ENCODE results near the gene TNFRSF1A.

TNFRSF1A gene

DNA sequence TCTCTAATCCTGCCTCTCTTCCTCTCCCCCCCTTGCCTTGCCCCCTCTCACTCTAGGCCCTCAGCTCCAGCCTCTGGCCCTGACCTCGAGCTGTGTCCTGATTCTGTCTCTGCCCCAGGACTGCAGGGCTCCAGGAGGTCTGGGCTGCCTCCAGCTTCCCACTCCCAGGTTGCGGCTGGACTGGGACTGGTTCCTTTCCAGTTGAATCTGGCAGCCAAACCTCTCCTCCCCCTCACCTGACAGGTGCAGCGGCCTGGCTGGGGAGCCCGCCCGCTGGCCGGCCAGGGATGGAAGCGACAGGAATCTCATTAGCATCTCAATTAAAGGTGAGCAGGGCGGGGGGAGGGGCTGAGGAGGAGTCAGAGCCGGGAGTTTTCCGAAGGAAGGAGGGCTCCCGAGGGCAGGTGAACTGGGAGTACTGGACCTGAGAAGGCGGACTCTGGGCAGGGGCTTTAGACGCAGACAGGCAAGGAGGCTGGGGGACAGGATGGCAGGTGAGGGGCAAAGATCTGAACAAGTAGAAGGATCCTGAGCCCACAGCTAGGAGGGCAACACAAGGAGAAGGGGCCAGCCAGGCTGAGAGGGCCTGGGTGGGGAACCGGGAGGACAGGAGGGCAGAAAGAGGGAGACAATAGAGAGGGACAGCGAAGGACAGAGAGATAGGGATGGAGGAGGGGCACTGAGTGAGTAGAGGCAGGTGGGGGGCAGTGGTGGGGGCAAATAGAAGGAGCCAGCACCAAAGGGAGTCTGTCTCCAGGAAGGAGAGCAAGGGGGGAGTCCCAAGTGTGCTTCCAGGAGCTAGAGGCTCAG, 33.6 kb upstream of the TNFRSF1A start, which contains the start of gene SCNN1A:
SCNN1A (minus strand) TSS at position 295 of the 810 bp plus-strand sequence. CDS start 780 bp downstream, outside the sequence.
- no peak within 1 kb of the TSS for H3K9ac ChIP-seq (ENCODE audit: low read depth, low read length)
- no peak within 1 kb of the TSS for H3K27ac ChIP-seq (ENCODE audit: low read length)
- no peak within 1 kb of the TSS for H2AFZ ChIP-seq (ENCODE audit: low read depth, low read length)

DNA sequence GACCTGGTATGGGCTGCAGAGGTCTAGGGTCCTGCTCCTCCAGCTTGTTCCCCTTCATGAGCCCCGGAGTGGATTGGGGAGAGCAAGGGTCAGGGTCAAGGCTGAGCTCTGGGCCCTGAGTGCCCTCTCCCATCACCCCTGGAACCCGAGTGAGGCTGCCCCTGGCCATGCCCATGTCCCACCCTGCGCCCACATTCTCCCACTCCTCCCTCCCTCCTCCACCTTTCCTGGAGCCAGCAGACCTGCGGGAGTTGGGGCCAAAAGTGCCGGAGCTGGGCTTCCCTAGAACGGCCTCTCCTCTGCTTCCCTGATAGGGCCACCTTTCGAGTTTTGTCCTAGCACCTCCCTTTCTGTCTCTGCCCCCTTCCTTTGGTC, 32.9 kb upstream of the TNFRSF1A start:
- DNase-seq (no peak), ATAC-seq (ENCODE audit: insufficient read depth, low read depth) (no peak)
- no peak overlapping the region for H3K4me2 ChIP-seq (ENCODE audit: insufficient read depth, low read length)
- H3K9ac ChIP-seq (ENCODE audit: low read depth, low read length), result no peak overlapping the region
- H2AFZ ChIP-seq (ENCODE audit: low read depth, low read length), result no peak overlapping the region
- H3K27ac ChIP-seq (ENCODE audit: low read length), result no peak overlapping the region
- no peak overlapping the region for H3K4me3 ChIP-seq (ENCODE audit: low read depth in 1 of 2, low read length in 2 of 2)
- H3K36me3 ChIP-seq (ENCODE audit: insufficient read depth, low read length), result no peaks in the 10 kb centered on the region
- H3K9me3 ChIP-seq (ENCODE audit: insufficient read depth, low read length, severe bottlenecking), result no peaks in the 10 kb centered on the region
- no peaks in the 10 kb centered on the region for H4K20me1 ChIP-seq (ENCODE audit: insufficient read depth, low read length)
- no peaks in the 10 kb centered on the region for H3K27me3 ChIP-seq (ENCODE audit: insufficient read depth, low read length, poor library complexity)
- no peaks in the 10 kb centered on the region for H3K79me2 ChIP-seq (ENCODE audit: insufficient read depth, low read length)
- H3K4me1 ChIP-seq (ENCODE audit: insufficient read depth, low read length), result peaks cover 9% of the 10 kb centered on the region
- TF ChIP-seq EZH2 (IDR thresholded peaks at IDR 0.05; ENCODE audit: borderline replicate concordance, low read depth, low read length, severe bottlenecking), result no peak
- TF ChIP-seq CTCF (IDR thresholded peaks at IDR 0.05; ENCODE audit: borderline replicate concordance, extremely low read depth, low read length, poor library complexity, severe bottlenecking), result no peak

More for the DNA sequence above, 33.6 kb upstream of the TNFRSF1A start, which contains the start of gene SCNN1A:
- TF ChIP-seq CTCF (IDR thresholded peaks at IDR 0.05; ENCODE audit: borderline replicate concordance, extremely low read depth, low read length, poor library complexity, severe bottlenecking), result no peak
- TF ChIP-seq EZH2 (IDR thresholded peaks at IDR 0.05; ENCODE audit: borderline replicate concordance, low read depth, low read length, severe bottlenecking), result no peak
- no peak within 1 kb of the TSS for H3K4me3 ChIP-seq (ENCODE audit: low read depth in 1 of 2, low read length in 2 of 2)
- H3K36me3 ChIP-seq (ENCODE audit: insufficient read depth, low read length), result no peaks in the 10 kb centered on the region
- ATAC-seq (ENCODE audit: insufficient read depth, low read depth) (no peak), DNase-seq (no peak)
- H3K4me1 ChIP-seq (ENCODE audit: insufficient read depth, low read length), result peaks cover 9% of the 10 kb centered on the region
- H3K79me2 ChIP-seq (ENCODE audit: insufficient read depth, low read length), result no peaks in the 10 kb centered on the region
- H3K4me2 ChIP-seq (ENCODE audit: insufficient read depth, low read length), result no peak within 1 kb of the TSS
- H3K9me3 ChIP-seq (ENCODE audit: insufficient read depth, low read length, severe bottlenecking), result no peaks in the 10 kb centered on the region
- no peaks in the 10 kb centered on the region for H4K20me1 ChIP-seq (ENCODE audit: insufficient read depth, low read length)
- no peaks in the 10 kb centered on the region for H3K27me3 ChIP-seq (ENCODE audit: insufficient read depth, low read length, poor library complexity)

DNA sequence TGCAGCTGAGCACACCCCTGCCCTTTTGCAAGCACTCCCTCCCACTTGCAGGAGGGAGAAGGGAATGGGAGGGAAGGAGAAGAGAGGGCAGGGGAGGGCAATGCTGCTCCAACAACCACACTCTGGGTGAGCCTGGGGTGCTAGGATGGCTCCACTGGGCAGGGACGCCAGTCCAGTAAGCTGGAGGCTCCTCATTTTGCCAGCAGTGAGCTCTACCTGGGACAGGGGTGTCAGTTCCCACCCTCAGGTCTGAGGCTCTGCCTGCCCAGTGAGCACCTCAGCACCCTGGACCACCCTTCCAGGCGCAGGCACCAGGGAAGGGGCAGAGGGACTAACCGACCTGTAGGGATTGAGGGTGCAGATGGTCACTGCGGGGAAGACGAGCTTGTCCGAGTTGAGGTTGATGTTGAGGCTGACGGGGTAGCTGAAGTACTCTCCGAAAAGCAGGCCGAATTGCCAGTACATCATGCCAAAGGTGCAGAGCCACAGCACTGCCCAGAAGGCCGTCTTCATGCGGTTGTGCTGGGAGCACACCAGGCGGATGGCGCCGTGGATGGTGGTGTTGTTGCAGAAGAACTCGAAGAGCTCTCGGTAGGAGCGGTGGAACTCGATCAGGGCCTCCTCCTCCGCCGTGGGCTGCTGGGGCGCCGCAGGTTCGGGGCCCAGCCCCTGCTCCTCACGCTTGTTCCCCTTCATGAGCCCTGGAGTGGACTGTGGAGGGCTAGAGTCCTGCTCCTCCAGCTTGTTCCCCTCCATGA, 32.3 kb upstream of the TNFRSF1A start:
- H3K9me3 ChIP-seq (ENCODE audit: insufficient read depth, low read length, severe bottlenecking), result no peaks in the 10 kb centered on the region
- no peak overlapping the region for H3K4me2 ChIP-seq (ENCODE audit: insufficient read depth, low read length)
- peaks cover 9% of the 10 kb centered on the region for H3K4me1 ChIP-seq (ENCODE audit: insufficient read depth, low read length)
- no peaks in the 10 kb centered on the region for H3K79me2 ChIP-seq (ENCODE audit: insufficient read depth, low read length)
- TF ChIP-seq CTCF (IDR thresholded peaks at IDR 0.05; ENCODE audit: borderline replicate concordance, extremely low read depth, low read length, poor library complexity, severe bottlenecking) (no peak), EZH2 (IDR thresholded peaks at IDR 0.05; ENCODE audit: borderline replicate concordance, low read depth, low read length, severe bottlenecking) (no peak)
- H3K27me3 ChIP-seq (ENCODE audit: insufficient read depth, low read length, poor library complexity), result no peaks in the 10 kb centered on the region
- no peak overlapping the region for H3K27ac ChIP-seq (ENCODE audit: low read length)
- no peak overlapping the region for H3K4me3 ChIP-seq (ENCODE audit: low read depth in 1 of 2, low read length in 2 of 2)
- H2AFZ ChIP-seq (ENCODE audit: low read depth, low read length), result no peak overlapping the region
- no peak overlapping the region for H3K9ac ChIP-seq (ENCODE audit: low read depth, low read length)
- no peak for ATAC-seq (ENCODE audit: insufficient read depth, low read depth)
- no peaks in the 10 kb centered on the region for H3K36me3 ChIP-seq (ENCODE audit: insufficient read depth, low read length)
- DNase-seq, result no peak
- H4K20me1 ChIP-seq (ENCODE audit: insufficient read depth, low read length), result no peaks in the 10 kb centered on the region
